Measurements from ENCODE around the gene UNC45A. TPM values are rescaled to one million over a fixed set of nuclear protein-coding genes. Genes with fewer than 3 reads are reported as not detected.

UNC45A gene
- total and polyA plus RNA-seq, 2 of the 4 experiments (the other 2 are of a cell fraction) = 68.9 to 100 TPM

- Histone ChIP-seq H3K79me1 (ENCODE audit: low read depth in 1 of 2, low read length in 2 of 2) (peaks cover 0 to 13% of the 10 kb centered on the region in 2 experiments; a peak in 2 of 4 replicates), H3K27ac (ENCODE audit: insufficient read depth, low read length) (no peak overlapping the region), H2AFZ (replicated peaks; ENCODE audit: low read length, poor library complexity) (peak overlapping the region; percentile 23), H4K91ac (ENCODE audit: insufficient read depth, low read depth, low read length) (no peak overlapping the region), H3K4me1 (ENCODE audit: control insufficient read depth, insufficient read depth, low read length) (peaks cover 12% of the 10 kb centered on the region), H3K27me3 (ENCODE audit: control insufficient read depth, insufficient read depth, low read length) (no peaks in the 10 kb centered on the region), H2BK120ac (ENCODE audit: low read depth, low read length) (no peak overlapping the region), H3K23ac (ENCODE audit: low read depth, low read length) (no peak overlapping the region), H3K56ac (ENCODE audit: extremely low read depth, insufficient read depth, low read length) (no peak overlapping the region), H2AK5ac (ENCODE audit: low read depth, low read length) (no peak overlapping the region), H2BK5ac (ENCODE audit: low read depth, low read length, poor library complexity, severe bottlenecking) (no peak overlapping the region), H4K8ac (ENCODE audit: low read depth in 2 of 2, low read length in 2 of 2) (no peak overlapping the region), H2BK15ac (ENCODE audit: low read depth, low read length) (no peak overlapping the region), H3K9me3 (ENCODE audit: control insufficient read depth, insufficient read depth, low read length) (no peaks in the 10 kb centered on the region), H3K18ac (ENCODE audit: low read depth, low read length) (no peak overlapping the region), H3K9ac (ENCODE audit: low read depth, low read length) (no peak overlapping the region), H3K4me2 (ENCODE audit: low read depth, low read length) (no peak overlapping the region), H4K20me1 (ENCODE audit: insufficient read depth, low read length) (no peaks in the 10 kb centered on the region), H3K9me1 (ENCODE audit: insufficient read depth, low read length) (no peaks in the 10 kb centered on the region), H2AK9ac (replicated peaks; ENCODE audit: low read depth, low read length, poor library complexity) (no peak overlapping the region), H3K4ac (ENCODE audit: low read depth, low read length) (no peak overlapping the region), H2BK20ac (ENCODE audit: low read depth, low read length) (no peak overlapping the region), H3K4me3 (ENCODE audit: insufficient read depth, low read depth, low read length) (no peak overlapping the region), H3K14ac (replicated peaks; ENCODE audit: low read depth, low read length) (no peak overlapping the region), H3K36me3 (ENCODE audit: control insufficient read depth, insufficient read depth, low read length) (peaks cover 20% of the 10 kb centered on the region), H4K5ac (ENCODE audit: low read depth, low read length) (no peak overlapping the region)
- no peak for TF ChIP-seq RAD21 (IDR thresholded peaks at IDR 0.05; ENCODE audit: low read length)
- TF ChIP-seq SMC3 (IDR thresholded peaks at IDR 0.05; ENCODE audit: low read depth, low read length) = no peak
- no peak for TF ChIP-seq CTCF (conservative IDR thresholded peaks at IDR 0.05; ENCODE audit: low read depth, low read length)
- TF ChIP-seq CEBPB (IDR thresholded peaks at IDR 0.05; ENCODE audit: low read depth, low read length) = no peak
- TF ChIP-seq USF2 (IDR thresholded peaks at IDR 0.05; ENCODE audit: low read depth, low read length) = no peak
- no peak for TF ChIP-seq MAFK (IDR thresholded peaks at IDR 0.05; ENCODE audit: low read depth, low read length)
- no peak for TF ChIP-seq CHD1 (IDR thresholded peaks at IDR 0.05; ENCODE audit: low read depth, low read length)
- no peak for TF ChIP-seq BHLHE40 (IDR thresholded peaks at IDR 0.05; ENCODE audit: low read depth, low read length)
- no peak for TF ChIP-seq MXI1 (IDR thresholded peaks at IDR 0.05; ENCODE audit: borderline replicate concordance, low read depth, low read length)
- no peak for TF ChIP-seq POLR2A (IDR thresholded peaks at IDR 0.05; ENCODE audit: low read depth, low read length)
- no peak for TF ChIP-seq RFX5 (IDR thresholded peaks at IDR 0.05; ENCODE audit: low read depth, low read length)
- no peak for TF ChIP-seq ELK1 (IDR thresholded peaks at IDR 0.05; ENCODE audit: borderline replicate concordance, low read depth, low read length)
- no peak for TF ChIP-seq FOS (IDR thresholded peaks at IDR 0.05; ENCODE audit: low read depth, low read length)
- TF ChIP-seq MAZ (IDR thresholded peaks at IDR 0.05; ENCODE audit: borderline replicate concordance, low read depth, low read length) = no peak
- no peak for TF ChIP-seq NFE2L2 (IDR thresholded peaks at IDR 0.05; ENCODE audit: low read depth, low read length)
- TF ChIP-seq RCOR1 (IDR thresholded peaks at IDR 0.05; ENCODE audit: insufficient replicate concordance, low read length) = no peak
- DNase-seq = no peak
- dilution Hi-C loops (cut with HindIII; ENCODE audit: low sequenced_read_pairs, unreplicated experiment) (no loop called here), in situ Hi-C loops (cut with MboI; ENCODE audit: low sequenced_read_pairs) (loop anchor here (5.0 to 25.0 kb wide), 3 partner anchors 247 to 577 kb away; no protein-coding TSS in a partner anchor), intact Hi-C loops (cut with micrococcal nuclease) (loop anchor here (5.0 kb wide), 3 partner anchors 172 to 397 kb away; partner anchors contain the start of gene BLM)
- 90% methylated on average over 14 of the region's 18 CpGs; no CpG with 5 or more reads in 1 of the 2 experiments for WGBS, 2 experiments (ENCODE audit: extremely low coverage in 2 of 2, insufficient read length in 1 of 2)
- no peak for ATAC-seq (ENCODE audit: low read depth)
- POLR2A ChIA-PET (ENCODE audit: unreplicated experiment) = no interaction called here
- BruUV-seq (replicated peaks) = no TSS peak
- CTCF ChIA-PET = no interaction called here
Observed at GRCh38 chr15:90889313-90889730, 45.8 kb upstream of the UNC45A start.

All from IMR-90 (cell line).